Panc1 (cell line): ENCODE measurements around the gene FHIT. TPM values are rescaled to one million over a fixed set of nuclear protein-coding genes. Genes with fewer than 3 reads are reported as not detected.

Experiments
- ATAC-seq: fragments of 200-7000 bp; cut with Tn5 transposase; 2 replicates; pipeline ENCODE4 v1.9.1; 2020; ENCODE audit warnings: mild to moderate bottlenecking, moderate library complexity
- BruUV-seq: library from RNA; stranded (reverse); fragments of 400-500 nt; replicated peaks from 2 replicates; lab custom pipeline; 2021; lab: Mats Ljungman, UMichigan
- CTCF ChIA-PET: fragments of 300-600 bp; sonication (Branson Sonifier 250); formaldehyde crosslinking; loops from one replicate; lab custom pipeline; 2022; ENCODE audit warnings: antibody characterized with exemption; lab: Charles Lee
- POLR2A ChIA-PET: fragments of 300-600 bp; sonication (Branson Sonifier 250); formaldehyde crosslinking; loops from one replicate; lab custom pipeline; 2022; ENCODE audit warnings: antibody characterized with exemption; lab: Charles Lee
- DNase-seq: peaks from one replicate; pipeline ENCODE4 v3.0.0-alpha.2; 2010; ENCODE audit warnings: low read depth, low spot score
- H3K27ac ChIP-seq: 2 replicates; pipeline ENCODE4 v1.5.1; 2011; ENCODE audit warnings: mild to moderate bottlenecking, low read length, inconsistent platforms
- H3K27me3 ChIP-seq: fragments of 200-500 bp; sonication (Bioruptor generic); 2 replicates; pipeline ENCODE4 v1.6.0; 2014; ENCODE audit warnings: low read length, inconsistent platforms; ENCODE audit not compliant: control insufficient read depth, insufficient read depth
- H3K36me3 ChIP-seq: fragments of 200-500 bp; sonication (Bioruptor generic); 2 replicates; pipeline ENCODE4 v1.5.1; 2014; ENCODE audit warnings: inconsistent platforms, mild to moderate bottlenecking, low read length, moderate library complexity; ENCODE audit not compliant: control insufficient read depth, insufficient read depth
- H3K4me1 ChIP-seq: 2 replicates; pipeline ENCODE4 v1.5.1; 2011; ENCODE audit warnings: inconsistent platforms, mild to moderate bottlenecking, low read length, moderate library complexity; ENCODE audit not compliant: control insufficient read depth, insufficient read depth
- H3K4me3 ChIP-seq, 2 experiments: 2 replicates each; pipeline ENCODE4 v1.5.1; 2011 to 2012; ENCODE audit warnings: low read depth in 2 of 2, low read length in 2 of 2, mild to moderate bottlenecking in 2 of 2, inconsistent platforms in 1 of 2, moderate library complexity in 1 of 2
- H3K9me3 ChIP-seq: fragments of 200-500 bp; sonication (Bioruptor generic); 2 replicates; pipeline ENCODE4 v1.5.1; 2014; ENCODE audit warnings: low read depth, mild to moderate bottlenecking, inconsistent platforms, low read length, moderate library complexity; ENCODE audit not compliant: control insufficient read depth, insufficient read depth
- POLR2AphosphoS5 ChIP-seq: IDR thresholded peaks from 2 replicates; pipeline ENCODE4 v1.6.1; 2012; ENCODE audit warnings: mild to moderate bottlenecking, low read depth, low read length, moderate library complexity
- SIN3A ChIP-seq: IDR thresholded peaks from 2 replicates; pipeline ENCODE4 v1.6.1; 2012; ENCODE audit warnings: low read depth, mild to moderate bottlenecking, low read length, moderate library complexity, borderline replicate concordance; ENCODE audit not compliant: insufficient read depth
- TCF7L2 ChIP-seq: IDR thresholded peaks from 2 replicates; pipeline ENCODE4 v1.6.1; 2011; ENCODE audit warnings: mild to moderate bottlenecking, low read depth, low read length, inconsistent platforms
- in situ Hi-C: cut with HindIII; loops from 2 replicates; pipeline ENCODE4 v1.10.0; 2016; ENCODE audit warnings: low sequenced_read_pairs, low pct_unique_long_range_greater_than_20kb
- intact Hi-C: fragments of 100-400 bp; cut with micrococcal nuclease; formaldehyde crosslinking; loops from one replicate; pipeline ENCODE4 v1.10.0; 2022; ENCODE audit not compliant: unreplicated experiment
- total RNA-seq: library from RNA; stranded (reverse); gene quantifications from one replicate; pipeline ENCODE4 v1.2.1, GENCODE V29; 2021; ENCODE audit not compliant: unreplicated experiment
- TF ChIP-seq, protein P1 (sequence below), 2 experiments: IDR thresholded peaks; 2 replicates each; pipeline ENCODE4 v1.6.1; 2011 to 2012; ENCODE audit warnings: low read depth in 2 of 2, control low read depth in 1 of 2, low read length in 1 of 2, mild to moderate bottlenecking in 1 of 2, moderate library complexity in 1 of 2; ENCODE audit not compliant: insufficient read depth in 1 of 2
- TF ChIP-seq, protein P2 (sequence below): fragments of 450-650 bp; IDR thresholded peaks from 2 replicates; pipeline ENCODE4 v1.5.1; 2017; ENCODE audit warnings: mild to moderate bottlenecking

FHIT gene
- total RNA-seq, 1 experiment from 2014 or later, result 2.2 TPM

DNA sequence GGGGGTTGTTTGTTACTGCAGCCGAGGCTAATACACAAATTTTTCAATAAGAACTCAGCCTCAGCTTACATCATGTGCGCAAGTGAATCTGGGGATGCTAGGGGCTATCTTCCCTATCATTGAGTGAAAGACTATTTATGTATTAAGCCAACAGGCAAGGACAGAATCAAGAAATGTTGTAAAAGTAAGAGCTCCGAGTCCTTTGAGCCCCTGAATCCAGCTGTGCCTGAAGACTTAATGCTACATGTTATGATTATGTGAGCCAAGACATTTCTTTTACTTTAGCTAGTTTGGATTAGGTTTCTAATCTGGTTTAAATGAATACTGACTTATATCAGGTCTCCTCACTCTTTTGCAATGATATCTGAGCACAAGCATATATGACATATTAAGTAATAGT lies 1418.5 kb downstream of the FHIT start:
- ChIA-PET POLR2A (no interaction called here), CTCF (no interaction called here)
- no peak overlapping the region for H3K27ac ChIP-seq
- DNase-seq (no peak), ATAC-seq (no peak)
- in situ Hi-C loops, result no loop called here
- BruUV-seq, result no TSS peak
- H3K4me1 ChIP-seq, result no peaks in the 10 kb centered on the region
- no peaks in the 10 kb centered on the region for H3K27me3 ChIP-seq
- no peak overlapping the region for H3K4me3 ChIP-seq
- intact Hi-C loops, result no loop called here
- no peaks in the 10 kb centered on the region for H3K36me3 ChIP-seq
- TF ChIP-seq, protein P1, sequence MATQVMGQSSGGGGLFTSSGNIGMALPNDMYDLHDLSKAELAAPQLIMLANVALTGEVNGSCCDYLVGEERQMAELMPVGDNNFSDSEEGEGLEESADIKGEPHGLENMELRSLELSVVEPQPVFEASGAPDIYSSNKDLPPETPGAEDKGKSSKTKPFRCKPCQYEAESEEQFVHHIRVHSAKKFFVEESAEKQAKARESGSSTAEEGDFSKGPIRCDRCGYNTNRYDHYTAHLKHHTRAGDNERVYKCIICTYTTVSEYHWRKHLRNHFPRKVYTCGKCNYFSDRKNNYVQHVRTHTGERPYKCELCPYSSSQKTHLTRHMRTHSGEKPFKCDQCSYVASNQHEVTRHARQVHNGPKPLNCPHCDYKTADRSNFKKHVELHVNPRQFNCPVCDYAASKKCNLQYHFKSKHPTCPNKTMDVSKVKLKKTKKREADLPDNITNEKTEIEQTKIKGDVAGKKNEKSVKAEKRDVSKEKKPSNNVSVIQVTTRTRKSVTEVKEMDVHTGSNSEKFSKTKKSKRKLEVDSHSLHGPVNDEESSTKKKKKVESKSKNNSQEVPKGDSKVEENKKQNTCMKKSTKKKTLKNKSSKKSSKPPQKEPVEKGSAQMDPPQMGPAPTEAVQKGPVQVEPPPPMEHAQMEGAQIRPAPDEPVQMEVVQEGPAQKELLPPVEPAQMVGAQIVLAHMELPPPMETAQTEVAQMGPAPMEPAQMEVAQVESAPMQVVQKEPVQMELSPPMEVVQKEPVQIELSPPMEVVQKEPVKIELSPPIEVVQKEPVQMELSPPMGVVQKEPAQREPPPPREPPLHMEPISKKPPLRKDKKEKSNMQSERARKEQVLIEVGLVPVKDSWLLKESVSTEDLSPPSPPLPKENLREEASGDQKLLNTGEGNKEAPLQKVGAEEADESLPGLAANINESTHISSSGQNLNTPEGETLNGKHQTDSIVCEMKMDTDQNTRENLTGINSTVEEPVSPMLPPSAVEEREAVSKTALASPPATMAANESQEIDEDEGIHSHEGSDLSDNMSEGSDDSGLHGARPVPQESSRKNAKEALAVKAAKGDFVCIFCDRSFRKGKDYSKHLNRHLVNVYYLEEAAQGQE (IDR thresholded peaks at IDR 0.05; ENCODE audit: insufficient read depth in 1 of 2, low read depth in 2 of 2, low read length in 1 of 2), result no peak
- no peak for TF ChIP-seq POLR2AphosphoS5
- no peak for TF ChIP-seq SIN3A
- TF ChIP-seq TCF7L2, result no peak
- TF ChIP-seq, protein P2, sequence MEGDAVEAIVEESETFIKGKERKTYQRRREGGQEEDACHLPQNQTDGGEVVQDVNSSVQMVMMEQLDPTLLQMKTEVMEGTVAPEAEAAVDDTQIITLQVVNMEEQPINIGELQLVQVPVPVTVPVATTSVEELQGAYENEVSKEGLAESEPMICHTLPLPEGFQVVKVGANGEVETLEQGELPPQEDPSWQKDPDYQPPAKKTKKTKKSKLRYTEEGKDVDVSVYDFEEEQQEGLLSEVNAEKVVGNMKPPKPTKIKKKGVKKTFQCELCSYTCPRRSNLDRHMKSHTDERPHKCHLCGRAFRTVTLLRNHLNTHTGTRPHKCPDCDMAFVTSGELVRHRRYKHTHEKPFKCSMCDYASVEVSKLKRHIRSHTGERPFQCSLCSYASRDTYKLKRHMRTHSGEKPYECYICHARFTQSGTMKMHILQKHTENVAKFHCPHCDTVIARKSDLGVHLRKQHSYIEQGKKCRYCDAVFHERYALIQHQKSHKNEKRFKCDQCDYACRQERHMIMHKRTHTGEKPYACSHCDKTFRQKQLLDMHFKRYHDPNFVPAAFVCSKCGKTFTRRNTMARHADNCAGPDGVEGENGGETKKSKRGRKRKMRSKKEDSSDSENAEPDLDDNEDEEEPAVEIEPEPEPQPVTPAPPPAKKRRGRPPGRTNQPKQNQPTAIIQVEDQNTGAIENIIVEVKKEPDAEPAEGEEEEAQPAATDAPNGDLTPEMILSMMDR, result no peak
- no peaks in the 10 kb centered on the region for H3K9me3 ChIP-seq

DNA sequence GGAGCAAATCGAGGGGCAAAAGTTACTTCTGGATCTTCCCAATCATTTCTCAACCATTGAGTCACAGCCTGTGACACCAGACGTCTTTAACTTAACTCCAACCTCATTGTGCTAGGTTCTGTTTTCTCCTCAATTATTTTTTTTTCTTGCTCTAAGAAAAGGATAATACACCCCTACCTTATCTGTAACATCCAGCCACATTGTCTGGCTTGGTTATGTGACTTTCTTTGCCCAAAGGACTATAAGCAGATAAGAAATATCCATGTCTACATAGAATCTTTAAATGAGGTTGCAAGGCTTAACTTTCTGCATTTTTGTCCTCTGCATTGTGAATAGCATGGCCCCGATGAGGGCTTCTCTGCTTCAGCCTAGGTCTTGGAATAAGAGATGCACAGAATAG lies 1419.0 kb downstream of the FHIT start:
- in situ Hi-C loops (no loop called here), intact Hi-C loops (no loop called here)
- ATAC-seq, result no peak
- no TSS peak for BruUV-seq
- ChIA-PET CTCF (no interaction called here), POLR2A (no interaction called here)
- TF ChIP-seq TCF7L2 (no peak), POLR2AphosphoS5 (no peak), SIN3A (no peak)
- TF ChIP-seq, protein P1 (IDR thresholded peaks at IDR 0.05; ENCODE audit: insufficient read depth in 1 of 2, low read depth in 2 of 2, low read length in 1 of 2), result no peak
- TF ChIP-seq, protein P2, result no peak
- H3K27ac ChIP-seq, result no peak overlapping the region
- no peaks in the 10 kb centered on the region for H3K36me3 ChIP-seq
- no peaks in the 10 kb centered on the region for H3K27me3 ChIP-seq
- no peak for DNase-seq
- H3K4me1 ChIP-seq, result no peaks in the 10 kb centered on the region
- no peaks in the 10 kb centered on the region for H3K9me3 ChIP-seq
- no peak overlapping the region for H3K4me3 ChIP-seq
